NAMALWA (cell line): Measurements from ENCODE around the gene NUDT3.
A peak's percentile ranks its signal among the peaks of the same experiment; 100 is the strongest.
"Not testable (repeated sequence)": the region's sequence is repeated elsewhere in the genome, so short reads cannot be mapped to it uniquely, and the experiment has no call there.

ENCODE experiments used
- DNase-seq: peaks from one replicate; pipeline ENCODE4 v3.0.0-alpha.2; 2015; ENCODE audit warnings: low spot score

Gene NUDT3

DNA sequence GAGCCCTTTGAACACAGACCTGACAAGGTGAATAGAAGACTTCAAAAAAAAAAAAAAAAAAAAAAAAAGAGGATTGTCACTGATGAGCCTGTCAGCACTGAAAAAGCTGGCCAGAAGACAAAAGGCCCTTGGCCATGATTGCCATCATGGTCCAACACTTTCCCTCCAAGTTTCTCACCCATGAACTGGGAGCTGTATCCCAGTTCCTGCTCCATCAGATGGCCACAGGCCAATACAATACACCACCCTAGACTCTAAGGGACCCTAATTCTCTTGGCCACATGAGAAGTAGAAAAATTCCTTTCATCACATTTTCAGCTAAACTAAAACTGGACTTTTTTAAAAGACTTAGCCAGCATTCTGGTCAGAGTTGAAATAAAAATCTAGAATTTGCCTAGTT, 50.2 kb downstream of the NUDT3 start:
- no peak for DNase-seq

GRCh38 chr6:34341481-34341971, 50.9 kb downstream of the NUDT3 start:
- no peak for DNase-seq

- DNase-seq = no peak
Measured at GRCh38 chr6:34340906-34341480, 51.5 kb downstream of the NUDT3 start.

GRCh38 chr6:34340394-34340793, 52.1 kb downstream of the NUDT3 start:
- no peak for DNase-seq

DNA sequence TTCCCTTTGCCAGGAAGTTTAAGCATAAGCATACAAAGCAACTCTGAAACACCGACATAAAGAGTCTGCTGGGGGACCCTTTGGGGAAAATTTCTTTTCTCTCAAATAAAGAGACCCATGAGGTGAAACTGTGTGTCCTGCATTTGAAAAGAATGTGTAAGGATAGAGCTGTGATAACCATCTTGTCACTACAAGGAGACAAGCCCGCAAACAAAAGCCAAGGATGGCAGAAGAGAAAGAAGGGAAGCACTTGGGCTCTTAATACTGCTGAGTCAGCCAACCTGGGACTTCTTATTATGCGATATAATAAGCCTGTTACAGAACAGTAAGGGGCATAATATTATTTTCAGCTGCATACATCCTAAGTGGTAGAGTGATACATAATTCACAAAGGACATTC, 52.5 kb downstream of the NUDT3 start:
- DNase-seq = no peak

GRCh38 chr6:34339432-34339831, 53.0 kb downstream of the NUDT3 start:
- no peak for DNase-seq

GRCh38 chr6:34338811-34339210, 53.7 kb downstream of the NUDT3 start:
- no peak for DNase-seq

DNA sequence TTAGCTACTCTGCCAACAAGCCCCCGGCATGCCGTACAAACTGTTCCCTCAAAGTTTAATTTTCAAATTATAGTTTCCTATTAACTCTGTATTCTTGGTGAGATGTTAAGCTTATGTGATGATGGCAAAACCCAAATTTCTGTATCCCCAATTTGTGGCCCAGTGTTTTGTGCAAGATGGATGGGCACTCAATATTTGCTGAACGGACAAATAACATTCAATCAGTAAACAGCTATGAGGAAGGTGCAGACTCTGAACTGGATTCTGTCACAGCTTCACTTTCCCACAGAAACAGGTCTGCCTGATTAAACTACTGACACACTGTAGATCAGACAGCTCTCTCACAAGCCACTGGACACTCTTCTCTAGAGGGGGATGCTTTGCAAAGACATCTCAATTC, 54.1 kb downstream of the NUDT3 start:
- no peak for DNase-seq

- no peak for DNase-seq
Measured at GRCh38 chr6:34334796-34335416, 57.6 kb downstream of the NUDT3 start.

GRCh38 chr6:34333858-34334257, 58.6 kb downstream of the NUDT3 start:
- DNase-seq = no peak

DNA sequence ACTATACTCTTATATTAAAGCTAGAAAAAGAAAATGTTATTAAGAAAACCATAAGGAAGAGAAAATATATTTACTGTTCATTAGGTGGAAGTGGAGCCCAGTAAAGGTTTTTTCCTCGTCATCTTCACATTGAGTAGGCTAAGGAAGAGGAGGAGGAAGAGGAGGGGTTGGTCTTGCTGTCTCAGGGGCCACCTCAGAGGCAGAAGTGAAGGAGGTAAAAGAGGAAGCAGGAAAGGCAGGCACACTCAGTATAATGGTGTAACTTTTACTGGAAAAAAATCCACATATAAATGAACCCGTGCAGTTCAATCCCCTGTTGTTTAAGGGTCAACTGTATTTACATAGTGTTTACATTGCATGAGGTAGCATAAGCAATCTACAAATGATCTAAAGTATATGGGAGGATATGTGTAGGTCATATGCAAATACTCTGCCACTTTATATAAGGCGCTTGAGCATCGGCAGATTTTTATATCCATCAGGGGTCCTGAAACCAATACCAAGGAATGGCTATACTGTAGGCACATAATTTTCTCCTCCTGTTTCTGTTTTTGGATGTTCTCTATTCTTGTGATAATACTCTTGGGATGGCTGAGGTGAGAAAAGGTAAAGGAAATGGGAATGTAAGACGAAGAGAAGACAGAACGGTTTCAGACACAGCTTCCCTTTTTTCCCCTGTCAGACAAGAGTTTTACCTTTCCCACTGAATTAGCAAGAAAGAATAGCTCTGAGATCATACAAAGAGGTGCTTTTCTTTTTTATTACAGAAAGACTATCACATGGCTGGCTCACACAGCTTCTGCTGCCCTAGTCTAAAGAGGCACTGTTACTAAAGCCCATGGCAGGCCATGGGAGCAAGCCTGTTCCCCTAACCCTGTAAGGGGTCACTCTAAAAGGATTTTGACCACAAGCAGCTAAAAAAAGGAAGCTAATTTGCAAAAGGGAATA, 59.9 kb downstream of the NUDT3 start:
- peak; percentile 48 for DNase-seq

GRCh38 chr6:34331371-34332050, 61.0 kb downstream of the NUDT3 start:
- no peak for DNase-seq

DNA sequence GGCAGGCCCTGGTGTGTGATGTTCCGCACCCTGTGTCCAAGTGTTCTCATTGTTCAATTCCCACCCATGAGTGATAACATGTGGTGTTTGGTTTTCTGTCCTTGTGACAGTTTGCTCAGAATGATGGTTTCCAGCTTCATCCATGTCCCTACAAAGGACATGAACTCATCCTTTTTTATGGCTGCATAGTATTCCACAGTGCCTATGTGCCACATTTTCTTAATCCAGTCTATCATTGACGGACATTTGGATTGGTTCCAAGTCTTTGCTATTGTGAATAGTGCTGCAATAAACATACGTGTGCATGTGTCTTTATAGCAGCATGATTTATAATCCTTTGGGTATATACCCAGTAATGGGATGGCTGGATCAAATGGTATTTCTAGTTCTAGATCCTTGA, 62.7 kb downstream of the NUDT3 start:
- DNase-seq = not testable (repeated sequence)

- no peak for DNase-seq
Measured at GRCh38 chr6:34328969-34329368, 63.5 kb downstream of the NUDT3 start.

- DNase-seq = not testable (repeated sequence)
Measured at GRCh38 chr6:34327313-34328205, 64.9 kb downstream of the NUDT3 start.

GRCh38 chr6:34325633-34326032, 66.8 kb downstream of the NUDT3 start:
- no peak for DNase-seq

DNA sequence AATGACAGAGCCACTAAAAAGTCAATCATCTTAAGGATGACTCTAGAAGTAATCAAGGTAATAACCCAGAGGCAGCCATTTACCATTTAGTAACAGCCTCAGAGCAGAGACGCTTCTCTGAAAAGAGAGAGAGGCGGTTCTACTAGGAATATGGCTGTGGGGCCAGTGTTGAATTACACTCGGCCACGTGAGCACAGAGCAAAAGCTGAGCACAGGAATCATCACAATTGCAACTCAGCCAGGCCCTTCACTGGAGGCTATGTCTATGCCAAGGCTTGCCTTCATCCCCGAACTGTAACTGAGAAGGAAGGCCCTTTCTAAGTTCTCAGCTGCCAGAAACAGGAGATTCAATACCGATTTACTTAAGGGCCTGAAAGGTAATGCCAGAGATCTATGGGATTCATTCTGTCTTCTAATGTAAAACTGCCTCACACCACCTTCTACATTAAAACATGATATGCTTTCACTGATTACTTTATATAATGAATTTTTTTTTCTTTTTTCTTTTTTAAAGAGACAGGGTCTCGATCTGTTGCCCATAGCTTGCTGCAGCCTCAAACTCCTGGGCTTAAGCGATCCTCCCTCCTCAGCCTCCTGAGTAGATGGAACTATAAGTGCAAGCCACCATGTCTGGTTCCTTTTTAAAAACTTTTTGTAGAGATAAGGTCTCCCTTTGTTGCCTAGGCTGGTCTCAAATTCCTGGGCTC, 67.6 kb downstream of the NUDT3 start:
- no peak for DNase-seq

DNA sequence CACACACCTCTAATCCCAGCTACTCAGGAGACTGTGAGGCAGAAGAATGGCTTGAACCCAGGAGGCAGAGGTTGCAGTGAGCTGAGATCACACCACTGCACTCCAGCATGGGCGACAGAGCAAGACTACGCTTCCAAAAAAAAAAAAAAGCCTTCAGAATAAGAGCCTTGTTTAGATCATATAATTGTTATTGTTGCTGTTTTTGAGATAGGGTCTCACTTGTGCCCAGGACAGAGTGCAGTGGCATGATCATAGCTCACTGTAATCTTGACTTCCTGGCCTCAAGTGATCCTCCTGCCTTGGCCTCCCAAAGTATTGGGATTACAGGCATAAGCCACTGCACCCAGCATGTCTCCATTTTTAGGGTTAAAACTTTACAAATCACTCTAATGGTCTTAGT, 68.2 kb downstream of the NUDT3 start:
- DNase-seq = not testable (repeated sequence)

- DNase-seq = no peak
Measured at GRCh38 chr6:34323300-34323699, 69.2 kb downstream of the NUDT3 start.

GRCh38 chr6:34322732-34323131, 69.7 kb downstream of the NUDT3 start:
- no peak for DNase-seq

GRCh38 chr6:34321821-34322220, 70.6 kb downstream of the NUDT3 start:
- DNase-seq = no peak
